Kidney capillary endothelial cell (primary cell): Measurements from ENCODE around the gene PTRHD1.
"Not testable (repeated sequence)": the region's sequence is repeated elsewhere in the genome, so short reads cannot be mapped to it uniquely, and the experiment has no call there.

Experiments used
- DNase-seq: peaks from one replicate; pipeline ENCODE4 v3.0.0-alpha.2; 2018; ENCODE audit warnings: low spot score

Gene PTRHD1

DNA sequence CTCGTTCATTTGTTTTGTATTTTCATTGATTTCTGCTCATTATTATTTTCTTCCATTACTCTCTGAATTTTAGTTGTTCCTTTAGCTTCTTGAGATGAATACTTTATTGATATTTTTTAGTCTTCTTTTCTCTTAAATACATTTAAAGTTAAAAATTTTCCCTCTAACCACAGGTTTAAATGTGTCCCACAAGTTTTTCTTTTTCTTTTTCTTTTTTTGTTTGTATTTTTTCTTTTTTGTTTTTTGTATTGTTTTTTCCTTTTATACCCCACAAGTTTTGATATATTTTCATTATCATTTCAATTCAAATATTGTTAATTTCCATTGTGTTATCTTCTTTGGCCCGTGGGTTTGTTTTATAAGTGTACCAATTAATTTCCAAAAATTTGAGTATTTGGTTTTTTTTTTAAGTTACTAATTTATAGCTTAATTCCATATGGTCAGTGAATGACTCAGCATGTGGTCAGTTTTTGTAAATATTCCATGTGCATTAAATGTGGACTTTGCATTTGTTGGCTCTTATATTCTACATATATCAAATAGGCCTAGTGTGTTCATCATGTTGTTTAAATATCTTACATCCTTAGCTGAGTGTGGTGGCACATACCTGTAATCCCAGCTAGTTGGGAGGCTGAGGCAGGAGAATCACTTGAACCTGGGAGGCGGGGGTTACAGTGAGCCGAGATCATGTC is 16.3 kb upstream of the PTRHD1 start:
- no peak for DNase-seq

DNA sequence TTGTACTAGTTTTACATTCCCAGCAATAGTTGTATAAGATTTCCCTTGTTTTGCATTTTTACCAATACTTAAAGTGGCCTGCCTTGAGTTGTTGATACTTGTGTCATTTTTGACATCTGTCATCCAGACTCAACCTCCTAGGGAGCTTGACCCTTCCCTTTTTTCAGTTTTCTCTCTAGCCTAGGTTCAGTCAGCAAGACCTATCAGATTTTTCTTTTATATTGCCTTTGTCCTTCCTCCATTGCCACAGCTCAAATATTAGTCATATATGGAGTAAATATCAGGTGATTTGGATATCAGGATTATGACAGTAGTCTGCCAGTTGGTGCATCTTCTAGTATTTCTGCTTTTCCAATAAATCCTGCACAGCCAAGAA is 13.5 kb upstream of the PTRHD1 start:
- no peak for DNase-seq

DNA sequence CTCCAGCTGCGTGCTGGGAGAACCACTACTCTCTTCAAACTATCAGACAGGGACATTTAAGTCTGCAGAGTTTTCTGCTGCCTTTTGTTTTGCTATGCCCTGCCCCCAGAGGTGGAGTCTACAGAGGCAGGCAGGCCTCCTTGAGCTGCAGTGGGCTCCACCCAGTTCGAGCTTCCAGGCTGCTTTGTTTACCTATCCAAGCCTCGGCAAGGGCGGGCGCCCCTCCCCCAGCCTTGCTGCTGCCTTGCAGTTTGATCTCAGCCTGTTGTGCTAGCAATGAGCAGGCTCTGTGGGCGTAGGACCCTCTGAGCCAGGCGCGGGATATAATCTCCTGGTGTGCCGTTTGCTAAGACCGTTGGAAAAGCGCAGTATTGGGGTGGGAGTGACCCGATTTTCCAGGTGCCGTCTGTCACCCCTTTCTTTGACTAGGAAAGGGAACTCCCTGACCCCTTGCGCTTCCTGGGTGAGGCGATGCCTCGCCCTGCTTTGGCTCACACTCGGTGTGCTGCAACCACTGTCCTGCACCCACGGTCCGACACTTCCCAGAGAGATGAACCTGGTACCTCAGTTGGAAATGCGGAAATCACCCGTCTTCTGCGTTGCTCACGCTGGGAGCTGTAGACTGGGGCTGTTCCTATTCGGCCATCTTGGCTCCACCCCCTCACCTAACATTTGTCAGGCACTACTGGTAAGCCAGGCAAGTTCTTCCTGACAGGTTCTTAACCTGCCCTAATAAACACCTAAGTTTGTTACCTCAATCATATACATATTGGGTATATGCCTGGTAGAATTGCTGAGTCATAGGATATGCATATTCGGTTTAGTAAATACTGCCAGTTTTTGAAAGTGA is 12.8 kb upstream of the PTRHD1 start:
- not testable (repeated sequence) for DNase-seq

DNA sequence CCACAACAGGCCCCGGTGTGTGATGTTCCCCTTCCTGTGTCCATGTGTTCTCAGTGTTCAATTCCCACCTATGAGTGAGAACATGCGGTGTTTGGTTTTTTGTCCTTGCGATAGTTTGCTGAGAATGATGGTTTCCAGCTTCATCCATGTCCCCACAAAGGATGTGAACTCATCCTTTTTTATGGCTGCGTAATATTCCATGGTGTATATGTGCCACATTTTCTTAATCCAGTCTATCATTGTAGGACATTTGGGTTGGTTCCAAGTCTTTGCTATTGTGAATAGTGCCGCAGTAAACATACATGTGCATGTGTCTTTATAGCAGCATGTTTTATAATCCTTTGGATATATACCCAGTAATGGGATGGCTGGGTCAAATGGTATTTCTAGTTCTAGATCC is 7.3 kb upstream of the PTRHD1 start:
- not testable (repeated sequence) for DNase-seq

DNA sequence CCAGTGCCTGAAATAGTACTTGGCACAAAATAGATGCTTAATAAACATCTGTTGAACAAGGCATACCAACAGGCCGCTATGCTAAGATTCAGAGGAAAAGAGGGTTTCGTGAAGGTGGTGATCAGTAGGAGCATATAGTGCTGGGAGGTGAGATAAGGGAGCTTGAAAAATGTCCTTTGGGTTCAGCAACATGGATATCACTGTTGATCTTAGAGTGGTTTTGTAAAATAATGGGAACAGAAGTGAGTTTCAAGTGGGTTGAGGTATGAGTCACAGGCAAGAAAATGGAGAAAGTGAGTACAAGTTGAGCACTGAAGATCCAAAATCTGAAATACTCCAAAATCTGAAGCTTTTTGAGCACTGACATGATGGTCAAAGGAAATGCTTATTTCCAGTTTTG is 4.5 kb upstream of the PTRHD1 start:
- DNase-seq, result no peak

DNA sequence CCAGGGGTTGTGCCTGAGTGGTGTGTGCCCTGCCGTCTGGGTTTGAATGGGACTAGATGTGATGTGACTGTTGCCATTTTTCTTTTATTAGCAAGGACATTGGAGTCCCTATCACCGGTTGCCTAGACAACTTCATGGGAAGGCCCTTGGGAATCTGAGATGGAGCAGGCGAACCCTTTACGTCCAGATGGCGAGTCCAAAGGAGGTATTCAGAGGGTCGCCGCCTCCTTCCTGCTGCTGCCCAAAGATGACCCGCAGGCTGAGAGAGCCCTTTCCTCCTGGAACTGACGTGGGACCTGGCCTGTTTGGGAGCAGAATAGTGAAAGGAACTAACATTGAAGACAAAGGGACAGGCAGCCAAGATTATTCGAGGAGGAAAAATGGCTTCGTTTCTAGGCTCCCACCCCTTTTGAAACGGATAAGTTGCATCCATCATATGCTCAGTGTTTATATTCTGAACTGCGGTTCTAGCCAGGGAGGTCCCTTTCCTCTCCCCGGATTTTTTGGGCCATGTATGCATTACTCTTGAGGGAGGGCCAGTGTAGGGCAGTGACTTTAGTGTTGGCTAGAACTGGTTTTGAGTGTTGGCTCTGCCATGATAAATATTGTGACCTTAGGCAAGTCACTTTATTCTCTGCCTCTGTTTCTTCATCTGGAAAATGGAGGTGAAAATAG is 707 bp upstream of the PTRHD1 start:
- no peak for DNase-seq

DNA sequence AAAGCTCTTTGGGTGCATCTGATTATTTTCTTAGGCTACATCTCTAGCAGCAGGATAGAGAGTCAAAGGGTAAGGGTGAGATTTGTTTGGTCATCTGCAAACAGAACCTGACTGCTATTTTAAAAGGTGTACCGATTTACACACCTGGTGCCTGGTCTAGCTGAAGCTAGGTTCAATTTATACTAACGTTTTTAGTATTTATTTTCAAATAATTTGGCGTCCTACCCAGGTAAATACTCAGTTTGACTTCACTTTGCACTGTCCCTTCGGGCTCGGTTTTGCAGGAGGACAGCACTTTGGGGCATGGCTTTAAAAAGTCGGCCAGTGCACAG is 683 bp downstream of the PTRHD1 start:
- no peak for DNase-seq

DNA sequence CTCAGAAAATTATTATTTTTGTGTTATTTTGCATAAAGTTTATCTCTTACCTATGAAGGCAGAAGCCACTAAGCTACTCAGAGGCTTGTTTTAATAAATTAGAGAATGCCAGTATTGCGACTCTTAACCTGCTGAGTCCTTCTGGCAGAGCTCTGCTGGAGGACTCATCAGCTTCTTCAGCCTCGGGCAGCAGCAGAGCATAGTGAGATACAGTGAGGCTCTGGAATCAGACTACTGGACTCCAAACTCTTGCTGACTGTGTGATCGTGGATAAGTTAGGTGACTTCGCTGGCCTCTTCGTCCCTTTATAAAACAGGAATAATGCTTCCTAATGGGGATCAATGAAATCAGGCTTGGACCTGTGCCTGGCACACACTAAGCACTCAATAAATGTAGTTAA is 1.7 kb downstream of the PTRHD1 start:
- DNase-seq, result no peak

DNA sequence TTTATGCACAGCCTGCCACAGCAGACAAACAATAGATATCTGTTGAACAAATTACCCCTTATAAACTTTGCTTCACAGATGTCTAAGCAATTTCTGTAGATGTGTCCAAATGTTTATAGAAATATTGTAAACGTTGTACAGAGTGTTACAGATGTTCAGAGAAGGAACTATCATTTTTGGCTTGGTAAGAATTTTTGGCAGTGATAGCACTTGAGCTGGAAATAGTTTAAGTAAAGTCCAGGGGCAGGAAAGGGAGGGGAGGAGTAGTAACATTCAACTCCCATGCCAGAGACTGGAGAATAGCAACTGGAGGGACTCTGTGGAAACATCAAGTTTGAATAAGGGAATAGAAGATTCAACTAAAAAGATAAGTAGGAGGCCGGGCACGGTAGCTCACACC is 4.4 kb downstream of the PTRHD1 start:
- DNase-seq, result no peak

DNA sequence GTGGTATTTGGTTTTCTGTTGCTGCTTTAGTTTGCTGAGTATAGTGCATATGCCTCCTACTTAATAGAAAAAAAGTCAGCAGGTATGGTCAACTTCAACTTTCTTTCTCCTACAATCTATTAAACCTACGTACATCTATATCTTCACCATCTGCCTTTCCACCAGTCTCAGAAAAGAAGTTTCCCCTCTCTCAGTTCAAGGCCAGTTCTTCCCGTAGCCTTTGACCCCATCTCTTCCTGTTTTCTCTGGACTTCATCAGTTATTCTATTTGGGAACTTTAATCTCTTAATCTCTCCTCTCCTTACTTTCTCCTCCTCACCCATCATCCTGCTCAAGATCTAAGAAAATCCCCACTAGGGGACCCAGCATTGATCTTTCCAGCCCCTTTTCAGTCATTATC is 5.7 kb downstream of the PTRHD1 start:
- no peak for DNase-seq

DNA sequence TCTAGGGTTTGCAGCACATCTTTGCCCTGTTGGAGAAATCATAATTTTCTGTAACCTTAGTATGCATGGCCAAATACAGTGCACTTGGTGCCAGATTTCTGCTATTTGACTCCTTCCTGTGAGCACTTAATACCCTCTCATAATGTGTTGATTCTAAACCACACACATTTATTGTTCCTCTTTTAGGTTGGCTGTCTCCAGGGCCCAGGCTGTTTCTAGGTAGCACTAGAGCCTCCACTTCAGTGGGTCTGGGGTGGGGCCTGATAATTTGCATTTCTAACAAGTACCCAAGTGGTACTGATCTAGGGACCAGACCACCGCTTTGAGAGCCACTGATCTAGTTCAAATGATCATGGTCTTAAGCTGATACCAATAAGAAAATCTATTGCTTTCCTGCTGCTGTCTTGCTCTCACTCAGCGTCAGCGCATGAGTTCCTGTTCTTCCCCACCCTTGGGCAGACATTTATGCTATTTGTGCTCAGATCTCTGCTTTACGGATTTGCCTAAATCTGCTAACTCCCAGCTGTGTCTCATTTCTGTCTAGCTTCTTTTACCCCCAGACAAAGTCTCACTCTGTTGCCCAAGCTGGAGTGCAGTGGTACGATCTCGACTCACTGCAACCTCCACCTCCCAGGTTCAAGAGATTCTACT is 7.4 kb downstream of the PTRHD1 start:
- no peak for DNase-seq

DNA sequence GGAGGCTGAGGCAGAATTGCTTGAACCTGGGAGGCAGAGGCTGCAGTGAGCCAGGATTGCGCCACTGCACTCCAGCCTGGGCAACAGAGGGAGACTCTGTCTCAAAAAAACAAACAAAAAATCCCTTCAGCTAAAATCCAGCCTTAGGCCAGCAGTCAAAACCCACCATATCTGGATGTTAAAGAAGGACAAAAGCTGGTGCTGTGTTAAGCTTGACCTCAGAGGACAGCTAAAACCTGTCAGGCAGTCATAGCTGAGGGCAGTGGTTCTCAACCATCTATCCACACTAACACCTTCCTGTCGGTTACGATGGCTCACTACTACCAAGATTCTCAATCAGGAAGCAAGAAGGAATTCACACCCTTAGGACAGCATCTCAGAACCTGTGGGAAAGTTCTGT is 9.6 kb downstream of the PTRHD1 start:
- DNase-seq, result no peak

DNA sequence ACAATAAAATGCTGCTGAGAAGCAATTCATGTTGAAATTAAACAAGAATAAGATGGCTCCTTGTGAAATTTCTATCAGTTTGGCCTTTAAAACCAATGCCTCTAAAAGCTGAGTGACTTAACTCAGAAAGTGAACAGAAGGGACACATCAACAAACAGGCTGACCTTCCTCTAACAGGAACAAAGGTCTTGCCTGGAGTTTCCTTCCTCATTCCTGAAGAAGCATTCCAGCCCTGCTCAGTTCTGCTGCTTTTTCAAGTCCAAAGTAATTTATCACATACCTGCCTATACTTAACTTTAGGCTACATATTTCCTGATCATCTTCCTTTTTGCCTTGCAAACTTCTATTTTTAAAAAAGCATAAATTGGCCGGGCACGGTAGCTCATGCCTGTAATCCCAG is 14.1 kb downstream of the PTRHD1 start:
- DNase-seq, result no peak

DNA sequence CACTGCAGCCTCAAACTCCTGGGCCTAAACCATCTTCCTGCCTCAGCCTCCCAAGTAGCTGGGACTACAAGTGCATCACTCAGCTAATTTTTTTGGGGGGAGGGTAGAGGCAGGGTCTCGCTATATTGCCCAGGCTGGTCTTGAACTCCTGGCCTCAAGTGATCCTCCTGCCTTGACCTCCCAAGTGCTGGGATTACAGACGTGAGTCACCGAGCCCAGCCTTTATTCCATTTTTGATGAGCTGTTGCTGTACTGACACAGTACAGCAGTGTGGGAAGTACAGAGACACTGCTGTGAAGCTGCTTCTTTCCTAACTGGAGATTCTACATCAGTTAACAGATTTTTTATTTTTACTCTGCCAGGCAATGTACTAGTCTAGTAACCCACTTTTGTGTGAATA is 18.8 kb downstream of the PTRHD1 start:
- DNase-seq, result no peak

DNA sequence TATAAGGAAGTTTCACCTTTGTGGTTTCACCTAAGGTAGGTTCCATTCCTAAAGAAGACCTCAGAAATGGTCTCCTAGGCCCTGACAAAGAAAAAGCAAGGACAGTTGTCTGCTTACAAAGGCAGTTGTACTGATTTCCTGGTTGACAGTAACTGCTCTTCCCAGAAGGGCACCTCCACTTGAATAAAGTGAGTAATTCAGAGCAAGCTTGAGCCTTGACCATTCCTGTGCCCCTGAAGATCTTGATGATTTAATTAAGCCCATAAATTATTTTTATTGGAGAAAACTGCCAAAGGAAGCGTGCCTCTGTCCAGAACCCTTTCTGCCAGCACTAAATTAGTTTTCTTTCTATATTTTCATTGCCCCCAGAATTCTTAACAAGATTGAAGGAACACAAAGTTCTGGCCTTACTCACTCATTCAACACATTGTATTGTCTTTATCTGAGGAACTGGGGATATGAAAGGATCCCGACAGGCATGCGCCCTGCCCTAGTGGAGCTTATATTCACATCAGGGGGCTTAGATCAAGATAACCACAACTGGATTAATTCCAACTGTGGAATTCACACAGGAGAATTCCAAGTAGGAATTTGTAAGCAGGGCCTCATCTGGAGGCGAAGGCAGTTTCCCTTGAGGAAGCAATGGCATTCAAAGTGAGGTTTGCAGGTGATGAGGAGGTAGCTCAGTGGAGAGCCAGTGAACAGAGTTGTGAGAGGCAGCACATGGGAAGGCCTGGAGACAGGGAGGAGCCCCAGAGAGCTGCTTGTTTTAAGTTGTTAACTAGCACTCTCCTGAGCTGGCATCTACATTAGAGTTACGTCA is 21.2 kb downstream of the PTRHD1 start:
- no peak for DNase-seq

DNA sequence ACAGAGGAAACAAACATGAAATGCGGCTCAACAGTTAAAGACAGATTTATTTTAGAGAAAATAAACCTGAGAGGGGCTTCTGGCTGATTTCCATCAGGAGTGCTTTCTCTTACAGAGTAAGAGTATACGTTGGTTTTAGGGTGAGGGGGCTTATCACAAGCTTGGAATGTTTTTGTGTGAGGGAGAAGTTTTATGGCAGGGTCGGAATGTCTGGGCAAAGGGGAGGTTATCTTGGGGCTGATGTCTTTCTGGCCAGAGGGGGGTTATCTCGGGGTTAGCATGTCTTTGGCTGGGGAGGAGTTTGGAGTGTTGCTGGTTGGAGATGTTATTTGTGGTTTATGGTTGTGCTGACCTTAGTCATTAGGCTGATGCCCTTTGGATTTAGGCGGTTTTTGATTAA is 22.1 kb downstream of the PTRHD1 start:
- DNase-seq, result no peak

DNA sequence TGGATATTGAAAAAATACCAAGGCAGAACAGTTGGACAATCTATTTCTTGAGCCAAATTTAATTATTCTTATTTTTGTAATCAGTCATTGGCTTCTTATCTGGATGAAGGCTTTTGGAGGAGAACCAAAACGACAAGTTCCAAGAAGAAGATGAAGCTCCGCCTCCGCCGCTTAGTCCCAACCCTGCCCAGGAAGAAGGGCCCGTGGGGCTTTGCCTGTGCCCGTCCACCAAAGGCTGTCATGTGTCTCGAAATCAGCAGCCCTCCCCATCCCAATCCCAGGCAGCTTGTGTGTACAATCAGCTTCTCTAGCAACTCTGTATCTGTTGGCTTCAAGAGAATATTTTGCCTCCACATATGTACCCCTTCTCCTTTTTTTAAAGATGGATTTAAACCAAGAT is 24.6 kb downstream of the PTRHD1 start:
- no peak for DNase-seq

DNA sequence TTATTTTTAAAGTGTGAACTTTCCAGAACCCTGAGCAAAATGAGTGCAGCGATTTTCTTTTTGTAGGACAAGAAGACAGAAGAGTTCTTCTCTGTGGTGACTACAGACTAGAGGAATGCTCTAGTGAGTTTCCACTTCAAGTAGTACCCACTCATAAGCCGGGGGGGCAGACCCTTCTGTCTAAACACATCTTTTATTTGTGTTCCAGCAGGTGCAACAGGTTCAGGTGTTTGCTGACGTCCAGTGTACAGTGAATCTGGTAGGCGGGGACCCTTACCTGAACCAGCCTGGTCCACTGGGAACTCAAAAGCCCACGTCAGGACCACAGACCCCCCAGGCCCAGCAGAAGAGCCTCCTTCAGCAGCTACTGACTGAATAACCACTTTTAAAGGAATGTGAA is 25.2 kb downstream of the PTRHD1 start:
- no peak for DNase-seq

DNA sequence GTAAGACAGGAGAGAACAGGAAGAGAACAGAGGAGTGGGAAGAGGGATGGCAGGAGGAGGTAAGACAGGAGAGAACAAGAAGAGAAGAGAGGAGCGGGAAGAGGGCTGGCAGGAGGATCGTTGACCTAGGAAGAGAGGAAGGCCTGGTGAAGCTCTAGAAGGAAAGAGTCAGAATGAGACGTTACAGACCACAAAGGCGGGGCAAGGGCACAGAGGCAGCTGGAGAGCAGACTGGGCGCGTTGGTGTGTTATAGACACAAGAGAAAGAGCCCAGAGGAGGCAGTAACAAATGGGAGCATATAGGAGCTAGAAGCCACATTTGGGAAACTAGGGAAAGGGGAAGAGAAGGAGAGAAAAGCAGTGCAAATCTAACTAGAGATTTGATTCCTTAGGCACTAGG is 26.6 kb downstream of the PTRHD1 start:
- no peak for DNase-seq

DNA sequence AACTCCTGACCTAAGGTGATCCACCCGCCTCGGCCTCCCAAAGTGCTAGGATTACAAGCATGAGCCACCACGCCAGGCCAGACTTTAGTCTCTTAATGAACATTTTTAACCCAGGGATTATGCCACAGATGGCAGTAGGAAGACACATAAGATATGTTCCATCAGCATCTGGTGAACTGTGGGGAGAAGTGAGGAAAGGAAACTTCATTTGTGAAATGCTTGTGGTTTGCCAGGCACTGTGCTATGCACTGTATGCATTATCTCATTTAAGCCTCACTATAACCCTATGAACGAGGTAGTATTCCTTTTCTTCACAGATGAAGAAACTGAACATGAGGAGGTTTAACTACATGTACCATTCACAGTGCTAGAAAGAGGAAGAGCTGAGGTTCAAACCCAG is 29.3 kb downstream of the PTRHD1 start:
- no peak for DNase-seq

DNA sequence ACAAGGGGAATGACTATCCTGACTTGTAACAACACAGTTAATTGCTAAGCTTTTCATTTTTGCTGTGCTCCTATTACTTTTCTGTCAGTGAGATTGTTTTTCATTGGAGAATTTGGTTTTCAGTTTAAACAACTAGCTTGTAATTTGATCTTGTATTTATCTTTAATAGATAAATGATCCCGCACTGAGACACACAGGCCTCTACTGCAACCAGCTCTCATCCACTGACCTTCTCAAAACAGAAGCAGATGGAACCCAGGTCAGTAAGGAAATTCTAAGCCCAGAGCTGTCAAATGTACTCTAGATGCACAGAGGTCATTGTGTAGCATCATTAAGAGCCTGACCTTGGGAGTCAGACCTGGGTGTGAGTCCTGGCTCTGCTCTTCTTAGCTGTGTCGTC is 30.7 kb downstream of the PTRHD1 start:
- DNase-seq, result no peak

DNA sequence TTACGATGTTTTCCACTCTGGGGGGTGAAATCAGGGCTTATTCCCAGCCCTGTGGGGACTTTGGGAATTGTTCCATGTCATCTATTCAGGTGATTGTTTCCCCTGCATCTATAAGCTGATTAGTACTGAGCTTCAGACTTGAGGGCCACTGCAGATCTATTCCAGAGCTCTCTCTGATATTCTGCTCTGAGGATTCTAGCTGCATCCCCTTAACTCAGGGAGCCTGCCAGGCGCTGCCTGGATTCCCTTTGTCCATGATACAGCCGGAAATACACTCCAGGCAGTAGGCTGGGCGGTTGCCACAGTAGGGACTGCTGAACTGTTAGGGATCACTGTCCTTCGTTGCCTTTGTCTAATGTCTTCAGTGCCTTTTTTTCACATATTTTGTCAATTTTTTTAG is 31.3 kb downstream of the PTRHD1 start:
- no peak for DNase-seq
